ENCODE measurements around the gene S100A14. TPM values are rescaled to one million over a fixed set of nuclear protein-coding genes. Genes with fewer than 3 reads are reported as not detected.

S100A14 gene
- total RNA-seq, 2 experiments from 2014 or later = not detected

- TF ChIP-seq EZH2phosphoT487 (IDR thresholded peaks at IDR 0.05; ENCODE audit: borderline replicate concordance, low read depth, low read length) = no peak
- TF ChIP-seq, protein P1, sequence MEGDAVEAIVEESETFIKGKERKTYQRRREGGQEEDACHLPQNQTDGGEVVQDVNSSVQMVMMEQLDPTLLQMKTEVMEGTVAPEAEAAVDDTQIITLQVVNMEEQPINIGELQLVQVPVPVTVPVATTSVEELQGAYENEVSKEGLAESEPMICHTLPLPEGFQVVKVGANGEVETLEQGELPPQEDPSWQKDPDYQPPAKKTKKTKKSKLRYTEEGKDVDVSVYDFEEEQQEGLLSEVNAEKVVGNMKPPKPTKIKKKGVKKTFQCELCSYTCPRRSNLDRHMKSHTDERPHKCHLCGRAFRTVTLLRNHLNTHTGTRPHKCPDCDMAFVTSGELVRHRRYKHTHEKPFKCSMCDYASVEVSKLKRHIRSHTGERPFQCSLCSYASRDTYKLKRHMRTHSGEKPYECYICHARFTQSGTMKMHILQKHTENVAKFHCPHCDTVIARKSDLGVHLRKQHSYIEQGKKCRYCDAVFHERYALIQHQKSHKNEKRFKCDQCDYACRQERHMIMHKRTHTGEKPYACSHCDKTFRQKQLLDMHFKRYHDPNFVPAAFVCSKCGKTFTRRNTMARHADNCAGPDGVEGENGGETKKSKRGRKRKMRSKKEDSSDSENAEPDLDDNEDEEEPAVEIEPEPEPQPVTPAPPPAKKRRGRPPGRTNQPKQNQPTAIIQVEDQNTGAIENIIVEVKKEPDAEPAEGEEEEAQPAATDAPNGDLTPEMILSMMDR (conservative IDR thresholded peaks at IDR 0.05; ENCODE audit: low read length) = no peak
- no TSS peak for BruUV-seq (replicated peaks)
- Histone ChIP-seq H3K4me3 (ENCODE audit: low read depth, low read length, poor library complexity, severe bottlenecking) (no peak overlapping the region), H3K9me3 (ENCODE audit: low read length) (no peaks in the 10 kb centered on the region), H2AFZ (ENCODE audit: low read length) (no peak overlapping the region), H3K4me1 (ENCODE audit: insufficient read depth, low read length, poor library complexity, severe bottlenecking) (no peaks in the 10 kb centered on the region), H3K9me2 (ENCODE audit: insufficient read depth, low read length) (no peaks in the 10 kb centered on the region), H3K27ac (ENCODE audit: low read depth, low read length, poor library complexity, severe bottlenecking) (no peak overlapping the region), H4K20me1 (ENCODE audit: insufficient read depth, low read length) (no peaks in the 10 kb centered on the region), H3K4me2 (ENCODE audit: low read length) (no peak overlapping the region), H3K36me3 (ENCODE audit: insufficient read depth, low read length) (no peaks in the 10 kb centered on the region), H3K79me2 (ENCODE audit: insufficient read depth, low read depth, low read length) (no peaks in the 10 kb centered on the region)
- intact Hi-C loops (cut with micrococcal nuclease; ENCODE audit: unreplicated experiment) = no loop called here
- ChIA-PET POLR2A (no interaction called here), CTCF (ENCODE audit: unreplicated experiment) (no interaction called here)
- no peak for DNase-seq (ENCODE audit: low spot score)
Observed at GRCh38 chr1:153608742-153609584, 7.2 kb downstream of the S100A14 start.

DNA sequence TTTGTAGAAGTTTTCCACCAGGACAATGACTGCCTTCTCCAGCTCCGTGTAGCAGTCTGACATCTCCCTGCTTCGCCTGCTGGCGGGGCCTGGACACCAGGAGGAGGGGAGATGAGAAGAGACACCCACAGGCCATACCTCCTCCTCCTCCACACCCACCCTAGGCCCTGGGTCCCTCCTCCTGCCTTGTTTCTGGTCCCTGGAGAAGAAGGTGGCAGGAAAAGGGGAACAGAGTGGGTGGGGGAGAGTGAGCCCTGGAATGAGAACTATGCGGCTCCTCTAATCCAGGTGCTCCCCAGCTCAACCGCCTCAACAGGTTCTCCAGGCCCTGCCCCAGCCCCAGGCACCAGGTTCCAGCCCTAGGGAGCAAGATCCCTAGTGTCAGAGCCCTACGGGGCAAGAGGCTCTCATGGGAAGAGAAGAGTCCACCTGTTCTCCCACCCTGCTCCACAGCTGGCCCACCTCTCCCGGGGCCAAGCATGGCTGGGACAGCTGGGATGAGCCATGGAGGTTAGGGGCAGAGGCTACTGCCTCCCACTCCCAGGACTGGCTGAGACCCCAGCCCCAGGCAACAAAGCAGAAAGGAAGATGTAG lies 7.9 kb downstream of the S100A14 start:
- ChIA-PET POLR2A (no interaction called here), CTCF (ENCODE audit: unreplicated experiment) (no interaction called here)
- Histone ChIP-seq H3K4me2 (ENCODE audit: low read length) (no peak overlapping the region), H3K79me2 (ENCODE audit: insufficient read depth, low read depth, low read length) (no peaks in the 10 kb centered on the region), H3K4me3 (ENCODE audit: low read depth, low read length, poor library complexity, severe bottlenecking) (no peak overlapping the region), H3K36me3 (ENCODE audit: insufficient read depth, low read length) (no peaks in the 10 kb centered on the region), H2AFZ (ENCODE audit: low read length) (no peak overlapping the region), H3K27ac (ENCODE audit: low read depth, low read length, poor library complexity, severe bottlenecking) (no peak overlapping the region), H3K4me1 (ENCODE audit: insufficient read depth, low read length, poor library complexity, severe bottlenecking) (no peaks in the 10 kb centered on the region), H4K20me1 (ENCODE audit: insufficient read depth, low read length) (no peaks in the 10 kb centered on the region), H3K9me2 (ENCODE audit: insufficient read depth, low read length) (no peaks in the 10 kb centered on the region), H3K9me3 (ENCODE audit: low read length) (no peaks in the 10 kb centered on the region)
- no TSS peak for BruUV-seq (replicated peaks)
- intact Hi-C loops (cut with micrococcal nuclease; ENCODE audit: unreplicated experiment) = no loop called here
- no peak for TF ChIP-seq EZH2phosphoT487 (IDR thresholded peaks at IDR 0.05; ENCODE audit: borderline replicate concordance, low read depth, low read length)
- TF ChIP-seq, protein P1 (conservative IDR thresholded peaks at IDR 0.05; ENCODE audit: low read length) = no peak
- DNase-seq (ENCODE audit: low spot score) = no peak

- H3K9me3 ChIP-seq (ENCODE audit: low read length) = no peaks in the 10 kb centered on the region
Observed at GRCh38 chr1:153607381-153607780, 8.7 kb downstream of the S100A14 start.

More at GRCh38 chr1:153607381-153607780, 8.7 kb downstream of the S100A14 start:
- POLR2A ChIA-PET = no interaction called here
- Histone ChIP-seq H3K4me3 (ENCODE audit: low read depth, low read length, poor library complexity, severe bottlenecking) (no peak overlapping the region), H4K20me1 (ENCODE audit: insufficient read depth, low read length) (no peaks in the 10 kb centered on the region), H3K36me3 (ENCODE audit: insufficient read depth, low read length) (no peaks in the 10 kb centered on the region), H3K4me2 (ENCODE audit: low read length) (no peak overlapping the region), H3K9me2 (ENCODE audit: insufficient read depth, low read length) (no peaks in the 10 kb centered on the region), H3K27ac (ENCODE audit: low read depth, low read length, poor library complexity, severe bottlenecking) (no peak overlapping the region), H2AFZ (ENCODE audit: low read length) (no peak overlapping the region), H3K79me2 (ENCODE audit: insufficient read depth, low read depth, low read length) (no peaks in the 10 kb centered on the region), H3K4me1 (ENCODE audit: insufficient read depth, low read length, poor library complexity, severe bottlenecking) (no peaks in the 10 kb centered on the region)
- intact Hi-C loops (cut with micrococcal nuclease; ENCODE audit: unreplicated experiment) = no loop called here
- TF ChIP-seq, protein P1 (conservative IDR thresholded peaks at IDR 0.05; ENCODE audit: low read length) = no peak
- no peak for TF ChIP-seq EZH2phosphoT487 (IDR thresholded peaks at IDR 0.05; ENCODE audit: borderline replicate concordance, low read depth, low read length)
- no peak for DNase-seq (ENCODE audit: low spot score)
- CTCF ChIA-PET (ENCODE audit: unreplicated experiment) = no interaction called here
- no TSS peak for BruUV-seq (replicated peaks)

Data from OCI-LY7 (cell line).